ENCODE data around the gene PACSIN1.

Gene PACSIN1

DNA sequence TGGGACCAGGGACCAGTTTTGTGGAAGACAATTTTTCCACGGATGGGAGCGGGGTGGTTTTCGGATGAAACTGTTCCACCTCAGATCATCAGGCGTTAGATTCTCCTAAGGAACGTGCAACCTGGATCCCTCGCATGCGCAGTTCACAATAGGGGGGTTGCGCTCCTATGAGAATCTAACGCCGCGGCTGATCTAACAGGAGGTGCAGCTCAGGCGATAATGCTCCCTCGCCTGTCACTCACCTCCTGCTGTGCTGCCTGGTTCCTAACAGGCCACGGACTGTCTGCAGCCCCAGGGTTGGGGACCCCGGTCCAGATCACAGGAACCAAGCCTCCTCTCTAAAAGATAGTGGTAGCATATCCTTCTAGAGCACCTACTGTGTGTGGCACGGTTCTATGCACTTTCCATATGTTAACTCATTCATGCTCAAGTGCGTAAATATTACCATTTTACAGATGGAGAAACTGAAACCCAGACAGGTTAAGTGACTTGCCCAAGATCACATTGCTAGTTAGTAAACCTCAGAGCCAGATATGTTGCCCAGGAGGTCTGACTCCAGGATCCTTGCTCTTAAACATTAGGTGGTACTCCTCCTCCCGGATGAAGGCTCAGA is 65.0 kb downstream of the PACSIN1 start:
- DNase-seq = no peak

DNA sequence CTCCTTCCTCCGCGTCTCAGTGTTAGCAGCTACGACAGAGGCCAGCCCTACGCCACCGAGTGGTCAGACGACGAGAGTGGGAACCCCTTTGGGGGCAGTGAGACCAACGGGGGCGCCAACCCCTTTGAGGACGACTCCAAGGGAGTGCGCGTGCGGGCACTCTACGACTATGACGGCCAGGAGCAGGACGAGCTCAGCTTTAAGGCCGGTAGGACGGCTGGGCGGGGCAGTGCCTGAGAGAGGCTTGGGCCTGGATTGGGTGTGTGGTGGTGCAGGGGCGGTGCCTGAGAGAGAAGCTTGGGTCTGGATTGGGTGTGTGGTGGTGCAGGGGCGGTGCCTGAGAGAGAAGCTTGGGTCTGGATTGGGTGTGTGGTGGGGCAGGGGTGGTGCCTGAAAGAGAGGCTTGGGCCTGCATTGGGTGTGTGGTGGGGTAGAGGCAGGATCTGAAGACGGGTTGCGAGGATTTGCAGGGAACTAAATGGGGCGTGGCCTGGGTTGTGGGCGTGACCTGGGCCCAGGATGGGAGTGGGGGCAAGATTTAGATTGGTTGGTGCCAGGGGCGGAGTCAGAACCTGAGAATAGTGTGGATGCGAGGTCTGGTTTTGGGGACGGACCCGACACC is 65.8 kb downstream of the PACSIN1 start:
- DNase-seq = peak in 1 of 2 donors; percentile 3

DNA sequence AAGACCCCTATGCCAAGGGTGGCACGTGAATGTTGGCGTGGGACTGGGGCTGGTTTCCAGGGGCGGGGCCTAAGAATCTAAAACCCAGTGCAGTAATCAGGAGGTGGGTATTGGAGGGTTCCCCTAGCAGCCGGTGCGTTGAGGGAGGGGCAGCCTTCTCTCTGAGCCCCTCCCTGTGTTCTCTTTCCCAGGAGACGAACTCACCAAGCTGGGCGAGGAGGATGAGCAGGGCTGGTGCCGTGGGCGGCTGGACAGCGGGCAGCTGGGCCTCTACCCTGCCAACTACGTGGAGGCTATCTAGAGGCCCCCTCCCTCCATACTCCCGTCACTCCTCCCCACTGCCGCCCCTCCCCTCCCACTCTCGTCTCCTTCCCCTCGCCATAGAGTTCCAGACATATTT is 66.4 kb downstream of the PACSIN1 start:
- DNase-seq = no peak

GRCh38 chr6:34534146-34534545 is 68.3 kb downstream of the PACSIN1 start:
- DNase-seq = no peak

DNA sequence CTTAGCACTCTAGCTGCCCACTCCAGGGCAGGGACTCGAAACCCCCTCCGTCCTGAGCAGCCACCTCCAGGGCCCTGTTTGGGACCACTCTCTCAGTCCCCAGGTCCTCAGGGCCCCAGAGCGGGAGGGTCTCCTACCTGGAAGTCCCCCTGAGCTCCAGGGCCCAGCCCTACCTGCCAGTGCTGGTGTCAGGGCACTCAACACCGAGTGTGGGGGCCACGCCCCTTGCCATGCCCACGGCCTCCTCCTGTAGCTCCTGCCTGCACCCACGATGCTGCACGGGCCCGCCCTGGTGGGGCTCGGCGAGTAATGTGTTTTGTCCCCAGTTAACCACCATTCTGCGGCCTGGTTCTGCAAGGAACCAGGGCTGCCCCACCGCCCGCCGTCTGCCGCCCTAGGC is 68.8 kb downstream of the PACSIN1 start:
- no peak for DNase-seq

DNA sequence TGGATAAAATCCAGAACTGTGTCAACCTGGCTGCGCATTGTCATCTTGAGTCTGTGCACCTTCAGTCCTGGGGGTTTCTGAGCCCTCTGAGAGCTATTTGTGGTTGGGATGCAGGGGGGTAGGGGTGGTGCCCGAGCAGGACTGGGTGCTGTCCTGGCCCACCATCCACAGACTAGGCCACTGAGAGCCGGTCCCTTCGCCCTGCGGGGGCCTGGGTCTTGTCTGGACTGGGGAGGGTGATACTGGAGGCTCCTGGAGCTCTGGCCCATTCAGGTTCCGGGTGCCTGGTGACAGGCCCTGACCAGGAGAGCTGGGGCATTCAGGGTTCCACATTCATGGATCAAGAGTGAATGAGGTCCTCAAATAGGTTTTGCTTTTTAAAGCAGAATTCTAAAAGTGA is 69.3 kb downstream of the PACSIN1 start:
- no peak for DNase-seq

DNA sequence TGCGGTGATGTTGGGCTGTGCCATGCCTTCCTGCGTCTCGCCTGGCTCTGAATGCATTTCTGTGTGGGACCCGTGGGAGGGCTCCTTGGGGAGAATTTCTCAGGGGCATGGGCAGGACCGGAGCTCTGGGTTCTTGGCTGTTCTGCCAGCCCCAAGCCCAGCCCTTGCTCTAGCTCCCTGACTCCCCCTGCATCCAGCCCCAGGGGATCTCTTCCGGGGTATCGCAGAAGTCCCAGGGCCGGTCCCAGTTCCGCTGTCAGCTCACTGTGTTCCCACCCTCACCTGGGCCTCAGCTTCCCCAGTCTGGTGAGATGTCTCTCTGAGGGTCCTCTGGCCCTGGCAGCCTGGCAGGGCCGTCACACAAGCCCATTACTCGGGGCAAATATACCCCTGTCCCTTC is 69.8 kb downstream of the PACSIN1 start:
- no peak for DNase-seq

GRCh38 chr6:34536251-34536958 is 70.5 kb downstream of the PACSIN1 start:
- no peak for DNase-seq

- DNase-seq = no peak
Measured at GRCh38 chr6:34536959-34537848, 71.3 kb downstream of the PACSIN1 start.

GRCh38 chr6:34537922-34538550 is 72.2 kb downstream of the PACSIN1 start:
- DNase-seq = no peak

GRCh38 chr6:34538581-34538980 is 72.7 kb downstream of the PACSIN1 start:
- no peak for DNase-seq

GRCh38 chr6:34539181-34539580 is 73.3 kb downstream of the PACSIN1 start:
- DNase-seq = no peak

- DNase-seq = no peak
Measured at GRCh38 chr6:34540222-34540621, 74.3 kb downstream of the PACSIN1 start.

DNA sequence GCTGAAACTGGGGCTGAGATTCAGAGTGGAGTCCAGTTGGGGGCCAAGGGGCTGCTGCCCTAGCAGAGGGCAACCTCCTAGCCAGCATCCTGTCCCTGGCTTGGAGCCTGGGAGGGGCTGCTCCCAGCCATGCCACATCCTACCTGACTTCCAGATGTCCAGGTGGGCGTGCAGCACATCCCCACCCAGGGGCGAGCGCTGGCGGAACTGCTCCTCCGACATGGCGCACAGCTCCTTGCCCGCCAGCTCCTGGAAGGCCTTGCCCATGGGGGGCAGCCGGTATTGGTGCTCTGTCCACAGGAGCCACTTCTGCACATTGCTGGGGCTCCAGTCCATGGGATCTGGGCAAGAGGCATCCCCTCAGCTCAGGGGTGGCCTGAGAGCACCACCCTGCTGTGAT is 75.0 kb downstream of the PACSIN1 start:
- DNase-seq = no peak

DNA sequence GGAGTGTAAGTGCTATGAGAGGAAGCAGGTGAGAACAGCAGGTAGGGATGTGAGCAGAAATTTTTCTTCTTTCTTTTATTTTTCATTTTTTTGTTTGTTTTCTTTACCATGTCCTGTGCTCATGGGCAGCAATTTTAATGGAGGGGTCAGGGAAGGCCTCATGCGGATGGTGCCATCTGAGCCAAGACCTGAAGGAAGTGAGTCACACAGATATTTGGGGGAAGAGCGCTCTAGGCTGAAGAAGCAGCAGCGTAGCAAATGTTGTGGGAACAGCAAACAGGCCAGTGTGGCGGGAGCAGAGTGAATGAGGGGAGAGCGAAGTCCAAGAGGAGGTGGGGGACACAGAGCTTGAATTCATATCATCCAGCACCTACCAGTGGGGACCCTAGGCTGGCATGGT is 77.5 kb downstream of the PACSIN1 start:
- no peak for DNase-seq

DNA sequence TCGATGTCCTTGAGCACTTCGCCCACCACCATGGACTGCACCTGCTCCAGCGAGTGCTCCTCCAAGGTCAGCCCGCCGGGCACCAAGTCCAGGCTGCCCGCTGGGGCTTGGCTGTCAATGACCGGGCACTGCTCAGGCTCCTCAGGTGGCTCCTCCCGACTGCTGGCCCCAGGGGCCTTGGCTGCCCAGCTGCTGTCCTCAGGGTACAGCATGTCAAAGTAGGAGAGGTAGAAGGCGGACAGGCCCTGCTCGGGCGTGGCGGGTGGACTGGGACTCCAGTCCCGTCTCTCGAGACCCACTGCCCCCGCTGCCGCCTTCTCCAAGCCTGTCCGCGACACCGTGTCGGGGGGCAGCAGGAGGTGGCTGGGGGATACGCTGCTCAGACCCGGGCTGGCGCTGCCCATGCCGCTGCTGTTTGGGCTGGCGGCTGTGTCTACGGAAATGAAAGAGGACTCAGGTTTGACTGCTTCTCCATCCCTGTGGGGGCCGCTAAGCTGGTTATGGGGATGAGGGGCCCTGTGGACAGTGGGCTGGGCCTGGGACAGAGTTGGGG is 78.3 kb downstream of the PACSIN1 start:
- DNase-seq = no peak

DNA sequence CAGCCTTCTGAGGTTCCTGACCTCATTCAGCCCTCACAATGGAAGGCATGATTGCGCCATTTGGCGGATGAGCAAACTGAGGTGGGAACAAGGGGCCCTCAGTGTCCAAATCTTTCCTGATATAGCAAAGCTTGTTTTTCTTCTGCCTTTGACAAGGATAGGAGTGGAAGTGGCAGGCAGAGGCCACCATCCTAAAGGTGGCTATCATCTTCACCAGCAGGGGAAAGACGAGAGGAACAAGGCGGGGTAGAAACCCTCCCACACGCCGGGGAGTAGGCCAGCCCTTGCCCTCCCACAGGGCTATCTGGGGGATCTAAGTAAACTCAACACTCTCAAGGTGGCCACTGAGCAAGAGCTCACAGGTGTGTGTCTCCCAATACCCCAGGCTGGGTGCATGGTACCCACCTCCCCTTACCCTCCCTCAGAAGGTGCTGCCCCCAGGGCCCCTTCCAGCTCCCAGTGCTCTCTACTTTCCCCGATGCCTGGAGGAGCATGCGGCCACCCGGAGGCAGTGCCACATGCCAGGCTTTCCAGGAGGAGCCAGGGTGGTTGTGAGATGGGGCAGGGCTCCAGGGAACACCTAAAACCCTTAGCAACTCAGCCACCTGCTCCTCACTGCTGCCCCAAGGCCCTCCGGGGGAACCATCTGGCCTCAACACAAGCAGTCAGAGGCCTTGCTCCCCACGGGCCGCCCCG is 79.0 kb downstream of the PACSIN1 start:
- no peak for DNase-seq

GRCh38 chr6:34546551-34547321 is 80.9 kb downstream of the PACSIN1 start:
- no peak for DNase-seq

DNA sequence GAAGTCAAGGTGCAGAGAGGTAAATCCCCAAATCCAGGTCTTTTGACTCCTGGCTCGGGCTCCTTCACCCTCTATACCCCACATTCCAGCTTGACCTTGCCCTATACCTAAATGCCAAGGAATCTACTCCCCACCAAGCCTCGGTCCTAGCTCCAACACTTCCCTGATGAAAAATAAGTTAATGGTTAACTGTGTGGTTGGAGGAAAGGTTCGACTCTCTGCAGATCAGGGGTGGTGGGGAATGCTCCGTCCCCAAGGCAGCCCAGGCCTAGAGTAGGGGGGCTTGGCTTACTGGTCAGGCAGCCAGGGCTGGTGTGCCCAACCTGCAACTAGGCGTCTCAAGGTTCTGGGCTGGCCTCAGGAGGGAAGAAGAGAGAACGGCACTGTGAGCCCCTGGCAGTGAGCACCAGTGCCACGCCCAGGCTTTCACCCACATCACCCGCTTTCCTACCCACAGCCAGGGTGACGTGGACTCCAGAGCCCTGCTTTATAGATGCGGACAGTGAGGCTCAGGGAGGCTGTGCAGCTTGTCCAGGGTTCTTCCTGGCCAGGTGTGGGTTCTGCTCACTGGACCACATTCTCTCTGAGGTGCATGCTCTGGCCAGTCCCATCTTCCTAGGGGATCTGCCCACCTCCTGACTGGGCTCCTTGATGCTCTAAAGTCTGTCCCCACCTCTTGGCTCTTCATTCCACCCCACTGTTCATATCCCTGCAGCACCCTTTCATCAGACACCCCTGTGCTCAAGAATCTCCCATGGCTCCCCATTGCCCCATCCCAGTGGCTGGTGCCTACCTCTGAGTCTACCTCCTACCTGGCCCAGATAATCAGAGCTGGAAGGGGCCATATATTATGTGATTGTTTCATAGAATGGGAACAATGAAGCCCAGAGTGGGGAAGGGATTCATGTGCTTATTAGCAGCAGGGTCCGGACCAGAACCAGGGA is 82.1 kb downstream of the PACSIN1 start:
- DNase-seq = no peak

Measured in inflammatory macrophage treated with lipopolysaccharide for 1 hour (primary cell).